ENCODE measurements around the gene SYT9. TPM values are rescaled to one million over a fixed set of nuclear protein-coding genes. Genes with fewer than 3 reads are reported as not detected.

The SYT9 gene
- total and polyA plus RNA-seq, 9 of the 15 experiments (the other 6 are each of a cell fraction or from before 2014, with no cell fraction given) = 0.01 TPM; not detected in 8

- BruUV-seq (replicated peaks) = no TSS peak
Observed at GRCh38 chr11:7444091-7444981, 192.6 kb downstream of the SYT9 start.

More at GRCh38 chr11:7444091-7444981, 192.6 kb downstream of the SYT9 start:
- Histone ChIP-seq H3K36me3 (ENCODE audit: control insufficient read depth, insufficient read depth, low read length) (no peaks in the 10 kb centered on the region), H3K4me1 (replicated peaks in 1 of 2; ENCODE audit: control insufficient read depth in 2 of 2, insufficient read depth in 2 of 2, low read length in 2 of 2) (no peaks in the 10 kb centered on the region), H3K9me3 (replicated peaks; ENCODE audit: control insufficient read depth, insufficient read depth, low read depth, low read length) (no peaks in the 10 kb centered on the region), H3K4me3 (no peak overlapping the region), H3K9ac (ENCODE audit: insufficient read depth in 1 of 2, low read depth in 2 of 2, low read length in 2 of 2) (no peak overlapping the region), H4K20me1 (replicated peaks; ENCODE audit: control insufficient read depth, insufficient read depth, low read length) (no peaks in the 10 kb centered on the region; the same call in 1 of the 2 replicates), H3K27ac (ENCODE audit: extremely low read depth, low read depth, low read length) (no peak overlapping the region), H2AFZ (ENCODE audit: low read depth, low read length) (no peak overlapping the region), H3K4me2 (ENCODE audit: insufficient read depth, low read length) (no peak overlapping the region), H3K9me1 (ENCODE audit: control insufficient read depth, insufficient read depth, low read length) (no peaks in the 10 kb centered on the region), H3K79me2 (ENCODE audit: control insufficient read depth, insufficient read depth, low read length) (no peaks in the 10 kb centered on the region), H3K27me3 (ENCODE audit: control insufficient read depth in 2 of 2, insufficient read depth in 2 of 2, low read length in 2 of 2) (no peaks in the 10 kb centered on the region; a peak in 1 of 5 replicates)
- ChIA-PET CTCF (ENCODE audit: low intra/inter-chr PET ratio) (no interaction called here), POLR2A (interaction anchor here (0.7 kb wide), 1 partner anchor 27 kb away, joined by 3 read pairs; no protein-coding TSS in a partner anchor)
- no peak for ATAC-seq
- in situ Hi-C loops (cut with MboI) (loop anchor here (10.0 kb wide), 1 partner anchor 350 kb away; no protein-coding TSS in a partner anchor), intact Hi-C loops (cut with micrococcal nuclease) (no loop called here)
- WGBS (ENCODE audit: insufficient coverage, low coverage, missing lambda C conversion rate) = 1% methylated on average over 6 of the region's 6 CpGs
- no peak for TF ChIP-seq SMC3 (conservative IDR thresholded peaks at IDR 0.05; ENCODE audit: insufficient read depth, low read depth, low read length)
- no peak for TF ChIP-seq SMARCA4 (IDR thresholded peaks at IDR 0.05)
- no peak for TF ChIP-seq LARP7 (IDR thresholded peaks at IDR 0.05)
- no peak for TF ChIP-seq ZBTB40 (IDR thresholded peaks at IDR 0.05)
- TF ChIP-seq ZBTB40 (CRISPR knock-in tag; IDR thresholded peaks at IDR 0.05) = no peak
- TF ChIP-seq ZNF23 (CRISPR knock-in tag; IDR thresholded peaks at IDR 0.05) = no peak
- TF ChIP-seq SAFB (IDR thresholded peaks at IDR 0.05; ENCODE audit: borderline replicate concordance, low read depth, low read length) = no peak
- no peak for TF ChIP-seq PTRF (tag; IDR thresholded peaks at IDR 0.05)
- no peak for DNase-seq (ENCODE audit: extremely low read depth in 1 of 4, low spot score in 3 of 4)
- no peak for FAIRE-seq
